ENCODE results near the gene LILRB3.

- TF ChIP-seq CTCF (IDR thresholded peaks at IDR 0.05) (no peak), POLR2A (IDR thresholded peaks at IDR 0.05) (peak in 1 of 2 donors; percentile 88)
Measured at GRCh38 chr19:54189735-54190502, 32.9 kb downstream of the LILRB3 start.

All from uterus (tissue), 2 donors.